HS-27A (cell line): ENCODE measurements around the gene NUP210L.

ENCODE experiments used
- DNase-seq: peaks from one replicate; pipeline ENCODE4 v3.0.0-alpha.2; 2012; ENCODE audit warnings: low read depth, missing footprints

The NUP210L gene

DNA sequence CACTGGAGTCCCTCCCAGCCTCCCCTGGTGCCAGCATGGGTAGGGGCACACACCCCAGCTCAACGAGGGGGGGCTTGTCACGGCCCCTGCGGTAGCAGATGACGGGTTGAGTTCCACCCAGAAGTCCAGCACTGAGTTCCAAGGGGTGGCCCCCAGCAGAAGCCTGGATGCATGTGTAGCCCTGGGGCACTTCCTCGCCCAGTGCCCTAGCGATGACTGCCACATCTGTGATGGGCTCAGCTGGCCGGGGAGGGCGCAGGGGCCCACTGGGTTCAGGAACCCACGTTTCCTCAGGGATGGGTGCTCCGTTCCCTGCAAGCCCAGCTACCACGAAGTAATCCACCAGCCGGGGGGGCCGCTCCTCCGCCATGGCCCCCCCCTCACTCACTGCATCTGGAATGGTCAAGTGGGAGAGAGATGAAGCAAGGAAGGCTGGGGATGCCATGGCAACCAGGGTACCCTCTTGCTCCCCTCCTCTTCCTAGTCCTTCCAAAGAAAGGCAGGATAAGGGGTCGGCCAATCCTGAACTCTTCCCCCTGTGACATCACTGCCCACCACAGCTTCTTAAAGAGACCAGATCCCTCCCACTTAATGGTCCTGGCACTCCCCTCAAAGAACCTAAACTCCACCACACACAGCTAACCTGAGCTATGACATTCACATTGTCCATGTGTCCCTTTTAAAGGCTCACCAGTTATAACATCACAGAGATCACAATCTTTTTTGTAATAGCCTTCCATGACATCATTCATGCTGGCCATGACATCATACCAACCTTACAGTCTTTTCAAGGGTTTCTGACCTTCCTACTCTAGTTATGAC is 210.7 kb downstream of the NUP210L start:
- no peak for DNase-seq

DNA sequence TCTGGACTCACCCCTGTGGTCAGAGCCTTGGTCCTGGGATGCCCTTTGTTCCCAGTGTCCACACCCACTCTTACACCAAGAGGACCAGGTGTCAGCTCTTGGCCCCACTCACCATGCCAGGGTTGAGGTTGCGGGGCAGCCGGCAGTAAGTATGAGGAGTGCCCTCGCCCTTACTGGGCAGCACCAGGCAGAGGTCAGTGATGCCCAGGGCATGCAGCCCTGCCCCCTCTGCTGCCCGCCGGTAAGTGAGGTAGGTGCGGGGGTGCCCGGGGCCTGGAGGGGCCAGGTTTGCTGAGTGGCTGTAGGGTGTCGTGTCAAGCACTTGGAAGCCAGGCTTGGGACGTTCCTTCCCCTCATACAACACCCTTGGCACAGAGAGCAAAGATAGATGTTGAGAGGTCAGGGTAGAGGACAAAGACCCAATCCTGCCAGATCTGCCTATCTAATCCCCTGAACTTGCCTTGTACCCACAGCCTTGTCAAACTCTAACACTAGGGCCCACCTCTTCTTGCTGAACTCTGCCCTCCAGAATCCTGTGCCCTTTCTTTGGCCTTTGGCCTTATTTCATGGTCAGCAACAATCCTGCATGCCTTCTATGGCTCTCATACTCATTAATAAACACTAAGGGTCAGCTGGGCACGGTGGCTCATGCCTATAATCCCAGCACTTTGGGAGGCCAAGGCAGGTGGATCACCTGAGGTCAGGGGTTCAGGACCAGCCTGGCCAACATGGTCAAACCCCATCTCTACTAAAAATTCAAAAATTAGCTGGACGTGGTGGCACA is 211.9 kb downstream of the NUP210L start:
- no peak for DNase-seq
